Keratinocyte (primary cell): ENCODE data around the gene GOLGA8K.
"Not testable (repeated sequence)": the region's sequence is repeated elsewhere in the genome, so short reads cannot be mapped to it uniquely, and the experiment has no call there.

Experiments
- EZH2 ChIP-seq: IDR thresholded peaks from one replicate; pipeline ENCODE4 v1.6.1; 2012; ENCODE audit warnings: inconsistent platforms, mild to moderate bottlenecking, low read length, moderate library complexity
- TF ChIP-seq, protein P1 (sequence below), 3 experiments: IDR thresholded peaks in 1 of 3; conservative IDR thresholded peaks in 1 of 3; optimal IDR thresholded peaks in 1 of 3; 2 replicates in 2 of 3; 3 replicates in 1 of 3; pipeline versions ENCODE3 to v1.5.1; 2011; ENCODE audit warnings: low read length in 3 of 3, mild to moderate bottlenecking in 3 of 3, moderate library complexity in 2 of 3, control low read depth in 1 of 3, inconsistent platforms in 1 of 3; ENCODE audit not compliant: insufficient read depth in 2 of 3; ENCODE audit errors: extremely low read depth in 1 of 3

DNA sequence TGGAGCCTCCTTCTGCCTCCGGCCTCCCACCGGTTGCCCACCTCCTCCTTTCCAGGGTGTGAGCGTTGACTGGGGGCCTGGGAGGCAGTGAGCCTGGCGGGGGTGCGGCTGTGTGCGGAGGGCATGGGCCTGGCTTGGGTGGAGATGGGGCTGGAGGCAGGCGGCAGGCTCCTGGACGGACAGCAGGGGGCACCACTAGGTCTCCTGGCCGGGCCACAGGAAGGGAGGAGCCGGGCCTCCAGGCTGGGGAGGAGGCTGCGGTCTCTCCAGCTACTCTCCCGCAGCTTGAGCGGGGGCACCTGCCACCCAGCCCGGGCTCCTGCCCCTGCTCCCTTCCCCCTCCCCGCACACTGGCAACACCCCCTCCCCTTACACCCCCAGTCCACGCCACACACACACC is 38.1 kb downstream of the GOLGA8K start:
- TF ChIP-seq, protein P1, sequence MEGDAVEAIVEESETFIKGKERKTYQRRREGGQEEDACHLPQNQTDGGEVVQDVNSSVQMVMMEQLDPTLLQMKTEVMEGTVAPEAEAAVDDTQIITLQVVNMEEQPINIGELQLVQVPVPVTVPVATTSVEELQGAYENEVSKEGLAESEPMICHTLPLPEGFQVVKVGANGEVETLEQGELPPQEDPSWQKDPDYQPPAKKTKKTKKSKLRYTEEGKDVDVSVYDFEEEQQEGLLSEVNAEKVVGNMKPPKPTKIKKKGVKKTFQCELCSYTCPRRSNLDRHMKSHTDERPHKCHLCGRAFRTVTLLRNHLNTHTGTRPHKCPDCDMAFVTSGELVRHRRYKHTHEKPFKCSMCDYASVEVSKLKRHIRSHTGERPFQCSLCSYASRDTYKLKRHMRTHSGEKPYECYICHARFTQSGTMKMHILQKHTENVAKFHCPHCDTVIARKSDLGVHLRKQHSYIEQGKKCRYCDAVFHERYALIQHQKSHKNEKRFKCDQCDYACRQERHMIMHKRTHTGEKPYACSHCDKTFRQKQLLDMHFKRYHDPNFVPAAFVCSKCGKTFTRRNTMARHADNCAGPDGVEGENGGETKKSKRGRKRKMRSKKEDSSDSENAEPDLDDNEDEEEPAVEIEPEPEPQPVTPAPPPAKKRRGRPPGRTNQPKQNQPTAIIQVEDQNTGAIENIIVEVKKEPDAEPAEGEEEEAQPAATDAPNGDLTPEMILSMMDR (optimal IDR thresholded peaks at IDR 0.05 in 1 of 3, IDR thresholded peaks at IDR 0.05 in 1 of 3, conservative IDR thresholded peaks at IDR 0.05 in 1 of 3; ENCODE audit: extremely low read depth in 1 of 3, insufficient read depth in 2 of 3, low read length in 3 of 3), result not testable (repeated sequence)
- TF ChIP-seq EZH2, result not testable (repeated sequence)
